HepG2 (cell line): ENCODE data around the gene CCDC178. TPM values are rescaled to one million over a fixed set of nuclear protein-coding genes. Genes with fewer than 3 reads are reported as not detected.

ENCODE experiments used
- ATAC-seq: fragments of 200-7000 bp; cut with Tn5 transposase; 3 replicates; pipeline ENCODE4 v1.9.1; 2020; ENCODE audit warnings: mild to moderate bottlenecking, moderate library complexity
- BruUV-seq: library from RNA; stranded (reverse); fragments of 400-500 nt; replicated peaks from 2 replicates; lab custom pipeline; 2021; lab: Mats Ljungman, UMichigan
- CTCF ChIA-PET: fragments of 300-600 bp; formaldehyde crosslinking; extraction: SDS; loops from one replicate; lab custom pipeline; 2021; ENCODE audit warnings: low total read pairs, inconsistent platforms, low intra/inter-chr PET ratio; lab: Yijun Ruan, JAX
- POLR2A ChIA-PET: fragments of 350-600 bp; sonication (Branson Sonifier 250); formaldehyde crosslinking; loops from one replicate; lab custom pipeline; 2020; ENCODE audit warnings: antibody characterized with exemption, inconsistent platforms; lab: Yijun Ruan, JAX
- DNase-seq: peaks from one replicate; pipeline ENCODE4 v3.0.0-alpha.2; 2015; ENCODE audit warnings: low spot score
- FAIRE-seq: peaks from 3 replicates; lab custom pipeline; 2011; peaks lifted over from hg19 to GRCh38; lab: Jason Lieb, UNC
- H2AFZ ChIP-seq: one replicate; pipeline ENCODE4 v1.6.1; 2011; ENCODE audit warnings: low read length, inconsistent platforms
- H3K27ac ChIP-seq: fragments of 300-600 bp; 3 replicates; pipeline ENCODE4 v1.8.0; 2011; ENCODE audit warnings: mixed run types, mild to moderate bottlenecking, mixed read lengths, low read length, inconsistent platforms; ENCODE audit not compliant: insufficient read depth; ENCODE audit errors: extremely low read length
- H3K27me3 ChIP-seq, 2 experiments: fragments of 200-600 bp in 1 of 2; 2 replicates in 1 of 2; 3 replicates in 1 of 2; pipeline versions ENCODE4 v1.6.0 to v1.8.0; 2011; ENCODE audit warnings: low read length in 2 of 2, mild to moderate bottlenecking in 2 of 2, moderate library complexity in 2 of 2, inconsistent platforms in 1 of 2; ENCODE audit not compliant: insufficient read depth in 2 of 2, control insufficient read depth in 1 of 2
- H3K36me3 ChIP-seq, 2 experiments: fragments of 200-600 bp in 1 of 2; replicated peaks in 1 of 2; 2 replicates in 1 of 2; 3 replicates in 1 of 2; pipeline versions ENCODE4 v1.5.1 to v1.8.0; 2011; ENCODE audit warnings: low read length in 2 of 2, inconsistent platforms in 1 of 2; ENCODE audit not compliant: insufficient read depth in 2 of 2, control insufficient read depth in 1 of 2
- H3K4me1 ChIP-seq: 2 replicates; pipeline ENCODE4 v1.5.1; 2012; ENCODE audit warnings: low read length, inconsistent platforms; ENCODE audit not compliant: insufficient read depth
- H3K4me2 ChIP-seq: 2 replicates; pipeline ENCODE4 v1.6.0; 2011; ENCODE audit warnings: low read depth, low read length, inconsistent platforms
- H3K4me3 ChIP-seq, 3 experiments: fragments of 200-600 bp in 1 of 3; sonication (generic), shearing (Covaris generic) in 1 of 3; replicated peaks in 1 of 3; 2 replicates each; pipeline ENCODE4 v1.5.1; 2011 to 2016; ENCODE audit warnings: low read length in 3 of 3, inconsistent platforms in 2 of 3, low read depth in 2 of 3, mild to moderate bottlenecking in 2 of 3, control low read depth in 1 of 3, mixed read lengths in 1 of 3; ENCODE audit not compliant: insufficient read depth in 1 of 3
- H3K79me2 ChIP-seq: one replicate; pipeline ENCODE4 v1.6.1; 2011; ENCODE audit warnings: low read length, inconsistent platforms; ENCODE audit not compliant: insufficient read depth
- H3K9ac ChIP-seq: 2 replicates; pipeline ENCODE4 v1.6.0; 2011; ENCODE audit warnings: mild to moderate bottlenecking, low read depth, low read length, inconsistent platforms; ENCODE audit not compliant: insufficient read depth
- H3K9me3 ChIP-seq: 2 replicates; pipeline ENCODE4 v1.5.1; 2012; ENCODE audit warnings: mild to moderate bottlenecking, low read length
- H4K20me1 ChIP-seq: 2 replicates; pipeline ENCODE4 v1.6.0; 2011; ENCODE audit warnings: inconsistent platforms, mild to moderate bottlenecking, low read length, moderate library complexity; ENCODE audit not compliant: insufficient read depth
- DZIP1 ChIP-seq: sonication (generic); formaldehyde crosslinking; IDR thresholded peaks from 2 replicates; pipeline ENCODE4 v1.5.0; 2020; ENCODE audit warnings: mild to moderate bottlenecking, missing genetic modification reagents
- EED ChIP-seq: sonication (generic); formaldehyde crosslinking; IDR thresholded peaks from 2 replicates; pipeline ENCODE4 v1.5.0; 2020; ENCODE audit warnings: mild to moderate bottlenecking, missing genetic modification reagents
- ESRRA ChIP-seq: sonication (generic); formaldehyde crosslinking; IDR thresholded peaks from 2 replicates; pipeline ENCODE4 v1.5.1; 2020; ENCODE audit warnings: mild to moderate bottlenecking, low read depth, missing genetic modification reagents
- HNRNPK ChIP-seq: fragments of 200-400 bp; formaldehyde crosslinking; IDR thresholded peaks from 2 replicates; pipeline ENCODE4 v1.6.1; 2018; ENCODE audit warnings: low read length, low read depth, moderate library complexity, mild to moderate bottlenecking; ENCODE audit not compliant: poor library complexity, severe bottlenecking
- IRX3 ChIP-seq: sonication (generic); formaldehyde crosslinking; IDR thresholded peaks from 2 replicates; pipeline ENCODE4 v1.8.1; 2023; ENCODE audit warnings: mild to moderate bottlenecking, low read depth, missing genetic modification reagents, borderline replicate concordance
- MIER3 ChIP-seq: IDR thresholded peaks from 2 replicates; pipeline ENCODE4 v1.6.1; 2016; ENCODE audit warnings: missing compliant biosample characterization, borderline replicate concordance
- ONECUT2 ChIP-seq: sonication (generic); formaldehyde crosslinking; IDR thresholded peaks from 2 replicates; pipeline ENCODE4 v1.4.0; 2020; ENCODE audit warnings: missing genetic modification reagents
- PHF21A ChIP-seq: sonication (generic); formaldehyde crosslinking; IDR thresholded peaks from 2 replicates; pipeline ENCODE4 v1.5.0; 2020; ENCODE audit warnings: mild to moderate bottlenecking, missing genetic modification reagents
- POLR2AphosphoS2 ChIP-seq: IDR thresholded peaks from 2 replicates; pipeline ENCODE4 v1.6.1; 2011; ENCODE audit warnings: low read depth, low read length, improper control_type of control experiment
- RAD51 ChIP-seq: fragments of 450-650 bp; IDR thresholded peaks from 2 replicates; pipeline ENCODE4 v1.6.1; 2016; ENCODE audit warnings: borderline replicate concordance
- SNRNP70 ChIP-seq: fragments of 200-400 bp; formaldehyde crosslinking; IDR thresholded peaks from 2 replicates; pipeline ENCODE4 v1.6.1; 2017; ENCODE audit warnings: mild to moderate bottlenecking, low read depth, low read length, moderate library complexity
- SP5 ChIP-seq: IDR thresholded peaks from 2 replicates; pipeline ENCODE4 v1.6.1; 2016; ENCODE audit warnings: low read depth, borderline replicate concordance
- ZC3H4 ChIP-seq: sonication (generic); formaldehyde crosslinking; IDR thresholded peaks from 2 replicates; pipeline ENCODE4 v1.4.0; 2020; ENCODE audit warnings: missing genetic modification reagents, borderline replicate concordance
- ZFP1 ChIP-seq: IDR thresholded peaks from 2 replicates; pipeline ENCODE4 v1.6.1; 2016
- ZNF326 ChIP-seq: sonication (generic); formaldehyde crosslinking; IDR thresholded peaks from 2 replicates; pipeline ENCODE4 v1.4.0; 2020; ENCODE audit warnings: missing genetic modification reagents, borderline replicate concordance
- ZNF451 ChIP-seq: sonication (generic); formaldehyde crosslinking; IDR thresholded peaks from 2 replicates; pipeline ENCODE4 v1.5.0; 2020; ENCODE audit warnings: mild to moderate bottlenecking, missing genetic modification reagents
- ZZZ3 ChIP-seq: sonication (generic); formaldehyde crosslinking; IDR thresholded peaks from 2 replicates; pipeline ENCODE4 v1.4.0; 2020; ENCODE audit warnings: missing genetic modification reagents, mild to moderate bottlenecking, borderline replicate concordance
- in situ Hi-C: cut with HindIII; loops from 2 replicates; pipeline ENCODE4 v1.10.0; 2017; ENCODE audit warnings: low pct_unique_long_range_greater_than_20kb; ENCODE audit not compliant: extremely low pct_ligation_motif_present
- intact Hi-C: fragments of 100-400 bp; cut with micrococcal nuclease; formaldehyde crosslinking; loops from one replicate; pipeline ENCODE4 v1.10.0; 2022; ENCODE audit not compliant: unreplicated experiment
- polyA plus RNA-seq, 8 experiments: library from polyadenylated mRNA; depleted of rRNA in 3 of 8; stranded (reverse) in 7 of 8; unstranded in 1 of 8; fragments of >200 nt; fragmentation: Illumina TruSeq in 4 of 8; extraction: Trizol in 4 of 8; gene quantifications; 2 replicates each; pipeline versions ENCODE4 v1.2.1 to v1.2.3, GENCODE V29; 2011 to 2016; ENCODE audit warnings: low read depth in 4 of 8, missing spikeins in 1 of 8, mixed read lengths in 1 of 8; ENCODE audit not compliant: insufficient read depth in 1 of 8
- total RNA-seq, 5 experiments: library from RNA; depleted of rRNA; stranded (reverse); fragments of >200 nt; fragmentation: Illumina TruSeq; extraction: Trizol; gene quantifications; 2 replicates each; pipeline ENCODE4 v1.2.3, GENCODE V29; 2016; ENCODE audit warnings: low read depth in 1 of 5
- TF ChIP-seq, protein P1 (sequence below): sonication (generic); formaldehyde crosslinking; IDR thresholded peaks from 2 replicates; pipeline ENCODE4 v1.4.0; 2020; ENCODE audit warnings: mild to moderate bottlenecking, missing genetic modification reagents
- TF ChIP-seq, protein P2 (sequence below): sonication (generic); formaldehyde crosslinking; IDR thresholded peaks from 2 replicates; pipeline ENCODE4 v1.9.0; 2021; ENCODE audit warnings: missing genetic modification reagents, mild to moderate bottlenecking, borderline replicate concordance
- TF ChIP-seq, protein P3 (sequence below): sonication (generic); formaldehyde crosslinking; IDR thresholded peaks from 2 replicates; pipeline ENCODE4 v1.4.0; 2020; ENCODE audit warnings: missing genetic modification reagents

The CCDC178 gene
- total and polyA plus RNA-seq, 2 of the 13 experiments (the other 11 are each of a cell fraction or from before 2014, with no cell fraction given), result not detected

GRCh38 chr18:33034212-33034611 is 406.3 kb downstream of the CCDC178 start:
- CTCF ChIA-PET, result no interaction called here
- H3K27ac ChIP-seq, result no peak overlapping the region
- no TSS peak for BruUV-seq
- H3K36me3 ChIP-seq, result no peaks in the 10 kb centered on the region
- H2AFZ ChIP-seq, result no peak overlapping the region
- DNase-seq, result no peak
- in situ Hi-C loops, result no loop called here
- POLR2A ChIA-PET, result no interaction called here
- H3K27me3 ChIP-seq, result peaks cover 0 to 3% of the 10 kb centered on the region in 2 experiments; a peak in 1 of 5 replicates
- TF ChIP-seq EED (CRISPR knock-in tag), result no peak
- no peak for TF ChIP-seq ZC3H4
- TF ChIP-seq DZIP1 (CRISPR knock-in tag), result no peak
- no peak for TF ChIP-seq MIER3 (CRISPR knock-in tag)
- TF ChIP-seq, protein P1, sequence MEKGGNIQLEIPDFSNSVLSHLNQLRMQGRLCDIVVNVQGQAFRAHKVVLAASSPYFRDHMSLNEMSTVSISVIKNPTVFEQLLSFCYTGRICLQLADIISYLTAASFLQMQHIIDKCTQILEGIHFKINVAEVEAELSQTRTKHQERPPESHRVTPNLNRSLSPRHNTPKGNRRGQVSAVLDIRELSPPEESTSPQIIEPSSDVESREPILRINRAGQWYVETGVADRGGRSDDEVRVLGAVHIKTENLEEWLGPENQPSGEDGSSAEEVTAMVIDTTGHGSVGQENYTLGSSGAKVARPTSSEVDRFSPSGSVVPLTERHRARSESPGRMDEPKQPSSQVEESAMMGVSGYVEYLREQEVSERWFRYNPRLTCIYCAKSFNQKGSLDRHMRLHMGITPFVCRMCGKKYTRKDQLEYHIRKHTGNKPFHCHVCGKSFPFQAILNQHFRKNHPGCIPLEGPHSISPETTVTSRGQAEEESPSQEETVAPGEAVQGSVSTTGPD (CRISPR knock-in tag), result no peak
- no peak for TF ChIP-seq POLR2AphosphoS2
- TF ChIP-seq ZFP1 (CRISPR knock-in tag), result no peak
- TF ChIP-seq, protein P2, sequence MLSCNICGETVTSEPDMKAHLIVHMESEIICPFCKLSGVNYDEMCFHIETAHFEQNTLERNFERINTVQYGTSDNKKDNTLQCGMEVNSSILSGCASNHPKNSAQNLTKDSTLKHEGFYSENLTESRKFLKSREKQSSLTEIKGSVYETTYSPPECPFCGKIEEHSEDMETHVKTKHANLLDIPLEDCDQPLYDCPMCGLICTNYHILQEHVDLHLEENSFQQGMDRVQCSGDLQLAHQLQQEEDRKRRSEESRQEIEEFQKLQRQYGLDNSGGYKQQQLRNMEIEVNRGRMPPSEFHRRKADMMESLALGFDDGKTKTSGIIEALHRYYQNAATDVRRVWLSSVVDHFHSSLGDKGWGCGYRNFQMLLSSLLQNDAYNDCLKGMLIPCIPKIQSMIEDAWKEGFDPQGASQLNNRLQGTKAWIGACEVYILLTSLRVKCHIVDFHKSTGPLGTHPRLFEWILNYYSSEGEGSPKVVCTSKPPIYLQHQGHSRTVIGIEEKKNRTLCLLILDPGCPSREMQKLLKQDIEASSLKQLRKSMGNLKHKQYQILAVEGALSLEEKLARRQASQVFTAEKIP (CRISPR knock-in tag), result no peak
- TF ChIP-seq, protein P3, sequence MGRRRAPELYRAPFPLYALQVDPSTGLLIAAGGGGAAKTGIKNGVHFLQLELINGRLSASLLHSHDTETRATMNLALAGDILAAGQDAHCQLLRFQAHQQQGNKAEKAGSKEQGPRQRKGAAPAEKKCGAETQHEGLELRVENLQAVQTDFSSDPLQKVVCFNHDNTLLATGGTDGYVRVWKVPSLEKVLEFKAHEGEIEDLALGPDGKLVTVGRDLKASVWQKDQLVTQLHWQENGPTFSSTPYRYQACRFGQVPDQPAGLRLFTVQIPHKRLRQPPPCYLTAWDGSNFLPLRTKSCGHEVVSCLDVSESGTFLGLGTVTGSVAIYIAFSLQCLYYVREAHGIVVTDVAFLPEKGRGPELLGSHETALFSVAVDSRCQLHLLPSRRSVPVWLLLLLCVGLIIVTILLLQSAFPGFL, result no peak
- TF ChIP-seq SP5 (CRISPR knock-in tag), result no peak
- TF ChIP-seq HNRNPK, result no peak
- TF ChIP-seq ONECUT2 (CRISPR knock-in tag), result no peak
- TF ChIP-seq IRX3 (CRISPR knock-in tag), result no peak
- TF ChIP-seq ZNF326 (CRISPR knock-in tag), result no peak
- TF ChIP-seq RAD51, result no peak
- TF ChIP-seq SNRNP70, result no peak
- TF ChIP-seq ESRRA (CRISPR knock-in tag), result no peak
- TF ChIP-seq ZZZ3, result no peak
- no peak for TF ChIP-seq PHF21A (CRISPR knock-in tag)
- TF ChIP-seq ZNF451 (CRISPR knock-in tag), result no peak
- peaks cover 6% of the 10 kb centered on the region for H3K9me3 ChIP-seq
- no peaks in the 10 kb centered on the region for H3K4me1 ChIP-seq
- no peak overlapping the region for H3K4me2 ChIP-seq
- intact Hi-C loops, result no loop called here
- H3K79me2 ChIP-seq, result no peaks in the 10 kb centered on the region
- no peaks in the 10 kb centered on the region for H4K20me1 ChIP-seq
- H3K4me3 ChIP-seq, result no peak overlapping the region
- ATAC-seq, result no peak
- no peak overlapping the region for H3K9ac ChIP-seq
- FAIRE-seq, result no peak
